GM13977 (cell line): Measurements from ENCODE around the gene EIF5.

Experiments used
- DNase-seq: peaks from one replicate; pipeline ENCODE4 v3.0.0; 2012; ENCODE audit warnings: low spot score
- in situ Hi-C: fragments of 300-500 bp; cut with MboI; formaldehyde crosslinking; loops from one replicate; pipeline ENCODE4 v1.12.0; 2022; ENCODE audit warnings: low sequenced_read_pairs, low pct_unique_long_range_greater_than_20kb, mixed read lengths, inconsistent platforms; ENCODE audit not compliant: unreplicated experiment
- TF ChIP-seq, protein P1 (sequence below): IDR thresholded peaks from 2 replicates; pipeline ENCODE4 v1.5.1; 2012; ENCODE audit warnings: mild to moderate bottlenecking, control low read depth; ENCODE audit not compliant: insufficient read depth; ENCODE audit errors: extremely low read depth, missing control alignments

The EIF5 gene

DNA sequence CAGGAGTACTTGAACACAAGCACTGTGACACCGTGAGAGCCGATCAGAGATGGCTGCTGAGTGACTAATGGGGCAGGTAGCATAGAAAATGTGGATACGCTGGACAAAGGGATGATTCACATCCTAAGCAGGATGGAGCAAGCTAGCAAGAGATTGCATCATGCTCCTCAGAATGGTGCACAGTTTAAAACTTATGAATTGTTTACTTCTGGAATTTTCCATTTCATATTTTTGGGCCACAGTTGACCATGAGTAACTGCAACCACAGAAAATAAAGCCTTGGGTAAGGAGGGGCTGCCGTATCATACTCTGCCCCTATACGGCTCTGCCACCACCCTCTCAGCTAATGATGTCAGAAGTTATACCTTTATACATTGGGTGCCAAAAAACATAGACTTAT, 27.8 kb downstream of the EIF5 start:
- no peak for DNase-seq
- in situ Hi-C loops = no loop called here

DNA sequence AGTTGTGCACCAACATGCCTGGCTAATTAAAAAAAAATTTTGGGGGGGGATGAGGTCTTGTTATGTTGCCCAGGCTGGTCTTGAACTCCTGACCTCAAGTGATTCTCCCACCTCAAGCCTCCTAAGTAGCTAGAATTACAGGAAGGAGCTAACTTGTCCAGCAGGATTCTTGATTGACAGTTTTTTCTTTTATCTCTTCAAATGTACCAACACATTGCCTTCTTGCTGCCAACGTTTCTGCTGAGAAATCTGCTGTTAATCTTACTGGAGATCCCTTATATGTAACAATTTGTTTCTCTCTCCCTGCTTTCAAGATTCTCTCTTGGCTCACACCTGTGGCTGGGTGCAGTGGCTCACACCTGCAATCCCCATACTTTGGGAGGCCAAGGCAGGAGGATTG, 28.7 kb downstream of the EIF5 start:
- in situ Hi-C loops = no loop called here
- DNase-seq = no peak

More for the DNA sequence above, 27.8 kb downstream of the EIF5 start:
- TF ChIP-seq, protein P1, sequence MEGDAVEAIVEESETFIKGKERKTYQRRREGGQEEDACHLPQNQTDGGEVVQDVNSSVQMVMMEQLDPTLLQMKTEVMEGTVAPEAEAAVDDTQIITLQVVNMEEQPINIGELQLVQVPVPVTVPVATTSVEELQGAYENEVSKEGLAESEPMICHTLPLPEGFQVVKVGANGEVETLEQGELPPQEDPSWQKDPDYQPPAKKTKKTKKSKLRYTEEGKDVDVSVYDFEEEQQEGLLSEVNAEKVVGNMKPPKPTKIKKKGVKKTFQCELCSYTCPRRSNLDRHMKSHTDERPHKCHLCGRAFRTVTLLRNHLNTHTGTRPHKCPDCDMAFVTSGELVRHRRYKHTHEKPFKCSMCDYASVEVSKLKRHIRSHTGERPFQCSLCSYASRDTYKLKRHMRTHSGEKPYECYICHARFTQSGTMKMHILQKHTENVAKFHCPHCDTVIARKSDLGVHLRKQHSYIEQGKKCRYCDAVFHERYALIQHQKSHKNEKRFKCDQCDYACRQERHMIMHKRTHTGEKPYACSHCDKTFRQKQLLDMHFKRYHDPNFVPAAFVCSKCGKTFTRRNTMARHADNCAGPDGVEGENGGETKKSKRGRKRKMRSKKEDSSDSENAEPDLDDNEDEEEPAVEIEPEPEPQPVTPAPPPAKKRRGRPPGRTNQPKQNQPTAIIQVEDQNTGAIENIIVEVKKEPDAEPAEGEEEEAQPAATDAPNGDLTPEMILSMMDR = no peak

DNA sequence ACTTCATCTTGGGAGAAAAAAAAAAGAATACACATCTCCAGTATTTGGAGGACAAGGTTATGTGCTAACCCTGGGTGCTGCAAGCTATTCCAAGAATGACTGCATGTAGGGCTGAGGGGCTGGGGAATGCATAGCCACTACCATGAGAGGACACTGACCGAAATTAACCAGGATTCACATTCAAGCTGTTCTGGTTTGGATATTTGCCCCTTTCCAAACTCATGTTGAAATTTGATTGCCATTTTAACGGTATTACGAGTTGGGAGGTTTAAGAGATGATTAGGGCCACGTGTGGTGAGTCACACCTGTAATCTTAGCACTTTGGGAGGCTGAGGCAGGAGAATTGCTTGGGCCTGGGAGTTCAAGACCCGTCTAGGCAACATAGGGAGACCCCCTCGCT, 32.7 kb downstream of the EIF5 start:
- no peak for DNase-seq
- TF ChIP-seq, protein P1 = no peak
- in situ Hi-C loops = no loop called here

More for the DNA sequence above, 28.7 kb downstream of the EIF5 start:
- TF ChIP-seq, protein P1 = no peak

DNA sequence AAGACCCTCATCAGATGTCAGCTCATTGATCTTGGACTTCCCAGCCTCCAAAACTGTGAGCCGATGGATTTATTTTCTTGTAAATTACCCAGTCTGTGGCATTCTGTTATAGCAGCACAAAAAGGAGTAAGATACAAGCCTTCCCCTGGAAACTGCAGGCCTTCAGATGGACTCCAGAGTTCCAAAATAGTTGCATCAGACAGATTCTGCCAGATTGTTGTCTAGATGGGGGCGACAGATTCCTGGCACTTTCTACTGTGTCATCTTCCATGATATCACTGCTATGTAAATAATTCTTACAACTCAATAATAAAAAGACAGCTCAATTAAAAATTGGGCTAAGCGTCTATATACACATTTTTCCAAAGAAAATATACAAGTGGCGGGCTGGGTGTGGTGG, 34.0 kb downstream of the EIF5 start:
- DNase-seq = no peak
- TF ChIP-seq, protein P1 = no peak
- in situ Hi-C loops = no loop called here

DNA sequence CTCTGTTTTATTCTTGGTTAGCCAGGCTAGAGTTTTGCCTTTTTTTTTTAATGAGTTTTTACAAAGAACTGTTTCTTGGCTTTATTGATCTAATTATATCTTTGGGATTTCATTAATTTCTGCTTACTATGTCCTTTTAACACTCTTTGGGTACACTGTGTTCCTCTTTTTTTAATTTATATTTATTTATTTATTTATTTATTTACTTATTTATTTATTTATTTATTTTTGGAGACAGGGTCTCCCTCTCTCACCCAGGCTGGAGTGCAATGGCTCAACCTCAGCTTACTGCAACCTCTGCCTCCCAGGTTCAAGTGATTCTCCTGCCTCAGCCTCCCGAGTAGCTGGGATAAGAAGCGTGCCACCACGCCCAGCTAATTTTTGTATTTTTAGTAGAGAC, 36.0 kb downstream of the EIF5 start:
- in situ Hi-C loops = no loop called here

DNA sequence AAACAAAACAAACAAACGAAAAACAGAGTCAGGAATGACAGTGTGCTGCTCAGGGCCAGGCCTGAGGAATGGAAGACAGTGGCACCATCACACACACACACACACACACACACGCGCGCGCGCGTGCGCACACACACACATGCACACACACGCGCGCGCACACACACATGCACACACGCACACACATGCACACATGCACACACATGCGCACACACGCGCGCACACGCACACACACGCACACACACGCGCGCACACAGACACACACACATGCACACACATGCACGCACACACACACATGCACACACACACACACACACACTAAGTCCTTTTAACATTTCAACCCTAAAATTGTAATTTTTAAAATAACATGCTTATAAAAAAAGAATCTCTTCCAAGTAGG, 38.0 kb downstream of the EIF5 start:
- no peak for DNase-seq
- TF ChIP-seq, protein P1 = no peak
- in situ Hi-C loops = no loop called here

More for the DNA sequence above, 36.0 kb downstream of the EIF5 start:
- TF ChIP-seq, protein P1 = no peak
- DNase-seq = no peak
